DOHH2 (cell line): ENCODE data around the gene NRCAM.

Experiments used
- CTCF ChIP-seq: fragments of 200-600 bp; sonication (generic); IDR thresholded peaks from one replicate; pipeline ENCODE4 v1.5.1; 2014; ENCODE audit warnings: antibody characterized with exemption, mild to moderate bottlenecking, low read depth, low read length; ENCODE audit not compliant: poor library complexity, severe bottlenecking
- EZH2phosphoT487 ChIP-seq: fragments of 200-600 bp; sonication (generic); IDR thresholded peaks from 2 replicates; pipeline ENCODE4 v1.6.1; 2017; ENCODE audit warnings: borderline replicate concordance, mild to moderate bottlenecking, antibody characterized with exemption, low read length, moderate library complexity, mixed read lengths

GRCh38 chr7:108456845-108457540, 757 bp upstream of the NRCAM start:
- TF ChIP-seq CTCF (no peak), EZH2phosphoT487 (no peak)
